SK-N-SH (cell line): ENCODE results near the gene ENHO. TPM values are rescaled to one million over a fixed set of nuclear protein-coding genes. Genes with fewer than 3 reads are reported as not detected.

Source experiments
- CTCF ChIA-PET: fragments of 300-600, 350-600 bp; formaldehyde crosslinking; extraction: SDS; loops from one replicate; lab custom pipeline; 2021; lab: Yijun Ruan, JAX
- POLR2A ChIA-PET: fragments of 350-600 bp; sonication (Branson Sonifier 250); formaldehyde crosslinking; extraction: SDS; loops from one replicate; lab custom pipeline; 2020; ENCODE audit warnings: antibody characterized with exemption, inconsistent platforms; lab: Yijun Ruan, JAX
- DNase-seq: peaks from one replicate; pipeline ENCODE4 v3.0.0; 2012
- H2AFZ ChIP-seq: fragments of 200-600 bp; sonication (generic); 2 replicates; pipeline ENCODE4 v1.8.1; 2016; ENCODE audit warnings: antibody characterized with exemption, mild to moderate bottlenecking, low read depth
- H3F3A ChIP-seq: fragments of 200-600 bp; sonication (generic); replicated peaks from 2 replicates; pipeline ENCODE3; 2016; ENCODE audit warnings: antibody characterized with exemption, mild to moderate bottlenecking; ENCODE audit not compliant: insufficient read depth
- H3K27ac ChIP-seq, 2 experiments: fragments of 200-500 bp in 1 of 2; fragments of 200-600 bp in 1 of 2; sonication (Bioruptor generic) in 1 of 2; sonication (generic), shearing (Covaris generic) in 1 of 2; 2 replicates each; pipeline versions ENCODE4 v1.5.1 to v1.6.1; 2014 to 2016; ENCODE audit warnings: low read depth in 2 of 2, inconsistent platforms in 1 of 2, low read length in 1 of 2, mild to moderate bottlenecking in 1 of 2, mixed read lengths in 1 of 2
- H3K27me3 ChIP-seq: fragments of 200-600 bp; sonication (generic), shearing (Covaris generic); 2 replicates; pipeline ENCODE4 v1.6.1; 2016; ENCODE audit warnings: mixed run types; ENCODE audit not compliant: insufficient read depth
- H3K36me3 ChIP-seq, 2 experiments: fragments of 200-500 bp in 1 of 2; fragments of 200-600 bp in 1 of 2; sonication (Bioruptor generic) in 1 of 2; sonication (generic) in 1 of 2; replicated peaks in 1 of 2; 2 replicates each; pipeline versions ENCODE3 to v1.5.1; 2014 to 2016; ENCODE audit warnings: low read length in 1 of 2, mild to moderate bottlenecking in 1 of 2; ENCODE audit not compliant: insufficient read depth in 2 of 2, control insufficient read depth in 1 of 2
- H3K4me1 ChIP-seq, 2 experiments: fragments of 200-500 bp in 1 of 2; fragments of 200-600 bp in 1 of 2; sonication (Bioruptor generic) in 1 of 2; sonication (generic), shearing (Covaris generic) in 1 of 2; 2 replicates each; pipeline versions ENCODE4 v1.5.1 to v1.6.1; 2014 to 2016; ENCODE audit warnings: low read depth in 1 of 2, low read length in 1 of 2, mixed run types in 1 of 2; ENCODE audit not compliant: insufficient read depth in 2 of 2, control insufficient read depth in 1 of 2
- H3K4me2 ChIP-seq: fragments of 200-600 bp; sonication (generic), shearing (Covaris generic); 2 replicates; pipeline ENCODE4 v1.6.1; 2017; ENCODE audit warnings: mixed run types
- H3K4me3 ChIP-seq, 2 experiments: fragments of 200-500 bp in 1 of 2; fragments of 200-600 bp in 1 of 2; sonication (Bioruptor generic) in 1 of 2; sonication (generic), shearing (Covaris generic) in 1 of 2; 2 replicates each; pipeline versions ENCODE4 v1.5.1 to v1.8.1; 2014 to 2016; ENCODE audit warnings: low read depth in 2 of 2, inconsistent platforms in 1 of 2, low read length in 1 of 2, mild to moderate bottlenecking in 1 of 2, mixed read lengths in 1 of 2, moderate library complexity in 1 of 2
- H3K79me2 ChIP-seq: fragments of 200-600 bp; sonication (generic); 2 replicates; pipeline ENCODE4 v1.8.1; 2017; ENCODE audit warnings: mild to moderate bottlenecking; ENCODE audit not compliant: insufficient read depth
- H3K9ac ChIP-seq: fragments of 200-600 bp; sonication (generic); 2 replicates; pipeline ENCODE4 v1.6.1; 2017; ENCODE audit warnings: mixed run types
- H3K9me2 ChIP-seq: fragments of 200-600 bp; sonication (generic); 2 replicates; pipeline ENCODE4 v1.6.1; 2017; ENCODE audit warnings: mixed run types
- H3K9me3 ChIP-seq: fragments of 200-600 bp; sonication (generic); 2 replicates; pipeline ENCODE4 v1.6.1; 2017; ENCODE audit warnings: mixed run types, mild to moderate bottlenecking, moderate library complexity
- H4K20me1 ChIP-seq: fragments of 200-600 bp; sonication (generic); 2 replicates; pipeline ENCODE4 v1.6.1; 2017; ENCODE audit warnings: mild to moderate bottlenecking, mixed run types; ENCODE audit not compliant: insufficient read depth
- CHD2 ChIP-seq: fragments of 150-350 bp; IDR thresholded peaks from 2 replicates; pipeline ENCODE4 v1.6.1; 2018; ENCODE audit warnings: low read length; ENCODE audit not compliant: partially characterized antibody
- CTCF ChIP-seq: fragments of 200-600 bp; sonication (generic); IDR thresholded peaks from 2 replicates; pipeline ENCODE4 v1.6.1; 2017; ENCODE audit warnings: antibody characterized with exemption, mild to moderate bottlenecking, moderate library complexity
- ELF1 ChIP-seq: IDR thresholded peaks from 2 replicates; pipeline ENCODE4 v1.4.0; 2012
- EP300 ChIP-seq, 2 experiments: IDR thresholded peaks; 2 replicates each; pipeline versions ENCODE4 v1.4.0 to v1.6.1; 2012; ENCODE audit warnings: borderline replicate concordance in 1 of 2, low read depth in 1 of 2, low read length in 1 of 2
- FOSL2 ChIP-seq: IDR thresholded peaks from 2 replicates; pipeline ENCODE4 v1.4.0; 2012; ENCODE audit warnings: low read depth, mild to moderate bottlenecking, moderate library complexity, borderline replicate concordance
- FOXJ3 ChIP-seq: sonication (generic); formaldehyde crosslinking; IDR thresholded peaks from 2 replicates; pipeline ENCODE4 v1.5.1; 2020; ENCODE audit warnings: mild to moderate bottlenecking, missing genetic modification reagents
- GATA2 ChIP-seq: sonication (generic); formaldehyde crosslinking; IDR thresholded peaks from 2 replicates; pipeline ENCODE4 v1.5.0; 2020; ENCODE audit warnings: mild to moderate bottlenecking, missing genetic modification reagents
- IRF3 ChIP-seq: fragments of 150-350 bp; IDR thresholded peaks from 2 replicates; pipeline ENCODE4 v1.6.1; 2016; ENCODE audit warnings: mild to moderate bottlenecking, low read depth, low read length
- MEF2A ChIP-seq: IDR thresholded peaks from 2 replicates; pipeline ENCODE4 v1.4.0; 2012; ENCODE audit warnings: low read depth, borderline replicate concordance
- MXI1 ChIP-seq: IDR thresholded peaks from 2 replicates; pipeline ENCODE4 v1.6.1; 2012; ENCODE audit warnings: mild to moderate bottlenecking, low read depth, low read length, improper control_type of control experiment
- PBX3 ChIP-seq: IDR thresholded peaks from 2 replicates; pipeline ENCODE4; 2012
- RAD21 ChIP-seq: IDR thresholded peaks from 2 replicates; pipeline ENCODE4 v1.6.1; 2012; ENCODE audit warnings: mild to moderate bottlenecking, low read length
- SIN3A ChIP-seq: IDR thresholded peaks from 2 replicates; pipeline ENCODE4 v1.6.1; 2012; ENCODE audit warnings: low read depth, mild to moderate bottlenecking, low read length, moderate library complexity, borderline replicate concordance
- WGBS: methylation state at CpG from one replicate; pipeline ENCODE4 v1.1.6; 2017; ENCODE audit warnings: low lambda C conversion rate; 5-methylcytosine and 5-hydroxymethylcytosine counted together
- polyA plus RNA-seq, 3 experiments: library from polyadenylated mRNA; depleted of rRNA; stranded (reverse); fragments of >200 nt; gene quantifications; 2 replicates each; pipeline ENCODE4 v1.2.3, GENCODE V29; 2012
- TF ChIP-seq, protein P1 (sequence below): IDR thresholded peaks from 2 replicates; pipeline ENCODE4 v1.4.0; 2012; ENCODE audit warnings: low read depth

The ENHO gene
- polyA plus RNA-seq, 1 of the 3 experiments (the other 2 are of a cell fraction): 1.5 TPM

DNA sequence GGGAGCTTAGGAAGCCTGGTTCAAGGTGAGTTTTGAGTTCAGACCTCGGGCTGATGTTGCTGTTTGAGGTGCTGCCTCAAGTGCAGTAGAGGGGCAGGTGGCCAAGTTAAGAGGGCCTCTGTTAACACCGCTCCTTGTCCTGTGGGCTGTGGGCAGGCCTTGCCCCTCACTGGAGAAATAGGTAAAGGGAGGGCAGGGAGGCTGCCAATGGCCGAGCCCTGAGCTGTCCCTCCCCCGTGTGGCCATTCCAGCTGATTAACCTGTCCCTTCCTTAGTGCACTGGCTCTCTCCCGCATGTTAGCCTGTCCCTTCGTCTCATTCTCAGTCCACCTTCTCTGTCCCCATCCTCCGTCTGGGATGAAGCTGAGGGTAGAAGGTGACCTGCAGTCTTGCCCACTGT lies 45.3 kb upstream of the ENHO start (continued):
- TF ChIP-seq FOSL2 (no peak), SIN3A (no peak)

DNA sequence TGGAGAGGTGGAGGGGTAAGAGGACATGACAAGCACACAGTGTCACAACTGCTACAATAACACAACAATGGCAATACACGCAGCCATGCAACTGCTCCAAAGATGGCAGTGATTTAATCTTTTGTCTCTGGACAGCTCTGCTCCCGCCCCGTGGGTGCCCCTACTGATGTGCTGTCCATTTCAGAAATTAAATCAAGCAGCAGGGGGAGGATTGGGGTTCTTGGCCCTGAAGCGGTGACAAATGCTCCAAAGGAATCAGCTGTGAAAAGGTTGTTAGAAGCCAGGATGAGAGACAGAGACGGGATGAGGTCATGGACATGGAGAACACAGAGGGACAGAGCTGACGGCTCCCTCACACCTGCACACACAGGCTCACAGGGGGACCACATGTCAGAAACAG lies 44.2 kb upstream of the ENHO start:
- no peak for TF ChIP-seq ELF1
- no peak for TF ChIP-seq CTCF
- peak; percentile 73 for TF ChIP-seq FOXJ3 (CRISPR knock-in tag)
- TF ChIP-seq CHD2: peak; percentile 66
- TF ChIP-seq MXI1: peak; percentile 75
- TF ChIP-seq, protein P1, sequence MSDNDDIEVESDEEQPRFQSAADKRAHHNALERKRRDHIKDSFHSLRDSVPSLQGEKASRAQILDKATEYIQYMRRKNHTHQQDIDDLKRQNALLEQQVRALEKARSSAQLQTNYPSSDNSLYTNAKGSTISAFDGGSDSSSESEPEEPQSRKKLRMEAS: no peak
- TF ChIP-seq GATA2 (CRISPR knock-in tag): peak; percentile 79
- TF ChIP-seq RAD21: peak; percentile 24; the same call in 1 of the 2 replicates
- no peak for TF ChIP-seq IRF3
- TF ChIP-seq PBX3: no peak
- peak in 1 of 2 experiments; percentile 72; a peak in 1 of 4 replicates for TF ChIP-seq EP300 (IDR thresholded peaks at IDR 0.05; ENCODE audit: borderline replicate concordance in 1 of 2, low read depth in 1 of 2, low read length in 1 of 2)
- no peak for TF ChIP-seq MEF2A
- TF ChIP-seq, all 33 proteins: peak for 6

More for the DNA sequence above, 44.2 kb upstream of the ENHO start:
- no peaks in the 10 kb centered on the region for H3K9me2 ChIP-seq
- ChIA-PET POLR2A (interaction anchor here (0.7 kb wide), 1 partner anchor 13 kb away, joined by 3 read pairs; no protein-coding TSS in a partner anchor), CTCF (interaction anchor here (0.6 to 5.9 kb wide), 9 partner anchors 12 to 188 kb away, joined by 3 to 59 read pairs (median 3); no protein-coding TSS in a partner anchor)
- H3K4me3 ChIP-seq: no peak overlapping the region
- H3K36me3 ChIP-seq: no peaks in the 10 kb centered on the region
- H3K79me2 ChIP-seq: no peaks in the 10 kb centered on the region
- no peak overlapping the region for H2AFZ ChIP-seq
- H3K4me2 ChIP-seq: no peak overlapping the region
- peak; percentile 79 for DNase-seq
- H3K9ac ChIP-seq: no peak overlapping the region
- H3K27ac ChIP-seq: peak overlapping the region in 1 of 2 experiments; percentile 94; a peak in 2 of 4 replicates
- 40% methylated on average over 6 of the region's 6 CpGs for WGBS
- no peaks in the 10 kb centered on the region for H3F3A ChIP-seq
- H3K27me3 ChIP-seq: no peaks in the 10 kb centered on the region; the same call in 1 of the 2 replicates
- peaks cover 0 to 70% of the 10 kb centered on the region in 2 experiments; a peak in 2 of 4 replicates for H3K4me1 ChIP-seq
- H3K9me3 ChIP-seq: no peaks in the 10 kb centered on the region
- no peaks in the 10 kb centered on the region for H4K20me1 ChIP-seq
